ENCODE data around the gene RHOF. TPM values are rescaled to one million over a fixed set of nuclear protein-coding genes. Genes with fewer than 3 reads are reported as not detected.

The RHOF gene
- total RNA-seq, 1 experiment from 2014 or later: 232 TPM

GRCh38 chr12:121801595-121802484 lies 8.4 kb upstream of the RHOF start:
- H3K36me3 ChIP-seq (ENCODE audit: low read depth, low read length): no peaks in the 10 kb centered on the region
- no peak for TF ChIP-seq EZH2 (IDR thresholded peaks at IDR 0.05; ENCODE audit: low read length, unreplicated experiment)
- no peak for TF ChIP-seq EZH2phosphoT487 (IDR thresholded peaks at IDR 0.05; ENCODE audit: borderline replicate concordance, low read length)
- TF ChIP-seq CTCF (conservative IDR thresholded peaks at IDR 0.05; ENCODE audit: low read depth, low read length): no peak
- H3K79me2 ChIP-seq (ENCODE audit: low read length): peaks cover 80% of the 10 kb centered on the region
- intact Hi-C loops (cut with micrococcal nuclease): no loop called here
- no peaks in the 10 kb centered on the region for H3K9me3 ChIP-seq (ENCODE audit: low read length)
- H4K20me1 ChIP-seq (ENCODE audit: low read length): peaks cover 2% of the 10 kb centered on the region; the same call in 1 of the 2 replicates
- H3F3A ChIP-seq (ENCODE audit: low read length, unreplicated experiment): no peaks in the 10 kb centered on the region
- H2AFZ ChIP-seq (ENCODE audit: low read length): no peak overlapping the region
- H3K9ac ChIP-seq (ENCODE audit: low read length): peak overlapping the region; percentile 99
- H3K27ac ChIP-seq (ENCODE audit: low read length): peak overlapping the region; percentile 99
- BruUV-seq (replicated peaks): no TSS peak
- ATAC-seq: no peak
- H3K4me2 ChIP-seq (ENCODE audit: low read length): peak overlapping the region; percentile 93
- peak overlapping the region; percentile 80 for H3K4me3 ChIP-seq (ENCODE audit: low read length)
- ChIA-PET POLR2A (ENCODE audit: unreplicated experiment) (interaction anchor here (0.6 to 1.2 kb wide), 3 partner anchors 8 to 979 kb away, joined by 4 to 24 read pairs (median 7); no protein-coding TSS in a partner anchor), CTCF (interaction anchor here (0.7 to 1.5 kb wide), 3 partner anchors 10 to 598 kb away, joined by 3 to 7 read pairs (median 5); no protein-coding TSS in a partner anchor)
- peaks cover 49% of the 10 kb centered on the region for H3K4me1 ChIP-seq (ENCODE audit: insufficient read depth, low read length)
- peak; percentile 27 for DNase-seq
- no peaks in the 10 kb centered on the region for H3K9me2 ChIP-seq (replicated peaks; ENCODE audit: low read length)
- no peaks in the 10 kb centered on the region for H3K27me3 ChIP-seq (ENCODE audit: low read length)

- no peak for TF ChIP-seq EZH2 (IDR thresholded peaks at IDR 0.05; ENCODE audit: low read length, unreplicated experiment)
- no peak for TF ChIP-seq CTCF (conservative IDR thresholded peaks at IDR 0.05; ENCODE audit: low read depth, low read length)
- no peak for TF ChIP-seq EZH2phosphoT487 (IDR thresholded peaks at IDR 0.05; ENCODE audit: borderline replicate concordance, low read length)
- Histone ChIP-seq H3K4me2 (ENCODE audit: low read length) (peak overlapping the region; percentile 93), H3K4me1 (ENCODE audit: insufficient read depth, low read length) (peaks cover 55% of the 10 kb centered on the region), H3K9me2 (replicated peaks; ENCODE audit: low read length) (no peaks in the 10 kb centered on the region), H3K79me2 (ENCODE audit: low read length) (peaks cover 80% of the 10 kb centered on the region), H3K27ac (ENCODE audit: low read length) (peak overlapping the region; percentile 99), H3K36me3 (ENCODE audit: low read depth, low read length) (no peaks in the 10 kb centered on the region), H3F3A (ENCODE audit: low read length, unreplicated experiment) (no peaks in the 10 kb centered on the region), H4K20me1 (ENCODE audit: low read length) (no peaks in the 10 kb centered on the region), H3K9me3 (ENCODE audit: low read length) (no peaks in the 10 kb centered on the region), H3K4me3 (ENCODE audit: low read length) (peak overlapping the region; percentile 80), H3K9ac (ENCODE audit: low read length) (peak overlapping the region; percentile 99), H3K27me3 (ENCODE audit: low read length) (no peaks in the 10 kb centered on the region), H2AFZ (ENCODE audit: low read length) (peak overlapping the region; percentile 20; the same call in 1 of the 2 replicates)
- ChIA-PET CTCF (interaction anchor here (1.1 kb wide), 1 partner anchor 11 kb away, joined by 5 read pairs; no protein-coding TSS in a partner anchor), POLR2A (ENCODE audit: unreplicated experiment) (interaction anchor here (0.6 to 1.2 kb wide), 4 partner anchors 9 to 92 kb away, joined by 4 to 24 read pairs (median 4); no protein-coding TSS in a partner anchor)
- DNase-seq (peak; percentile 71), ATAC-seq (0 out of 2 replicates have a peak, but pooled peaks have one; percentile 0)
- intact Hi-C loops (cut with micrococcal nuclease): no loop called here
- BruUV-seq (replicated peaks): TSS peak; percentile 40
These were observed 7.5 kb upstream of the RHOF start for GRCh38 chr12:121800694-121801594.

Measured in PC-3 (cell line).